Thyroid gland (tissue), 4 donors: Measurements from ENCODE around the gene CLIC1.

Experiments used
- CTCF ChIP-seq, 6 experiments: fragments of 200-600 bp in 3 of 6; fragments of 450-650 bp in 3 of 6; sonication (generic) in 3 of 6; IDR thresholded peaks; one replicate each; pipeline ENCODE4 v1.5.1; 2016 to 2019; ENCODE audit warnings: antibody characterized with exemption in 6 of 6, mild to moderate bottlenecking in 2 of 6, inconsistent platforms in 1 of 6, moderate library complexity in 1 of 6
- POLR2A ChIP-seq, 2 donors: fragments of 450-650 bp; IDR thresholded peaks; one replicate each; pipeline ENCODE4 v1.6.1; 2017; ENCODE audit warnings: antibody characterized with exemption in 2 of 2, mild to moderate bottlenecking in 2 of 2, moderate library complexity in 1 of 2

GRCh38 chr6:31744422-31744821 lies 8.1 kb upstream of the CLIC1 start:
- TF ChIP-seq CTCF (IDR thresholded peaks at IDR 0.05) (no peak), POLR2A (IDR thresholded peaks at IDR 0.05) (no peak)
